ENCODE data around the gene NAA20. TPM values are rescaled to one million over a fixed set of nuclear protein-coding genes. Genes with fewer than 3 reads are reported as not detected.
A peak's percentile ranks its signal among the peaks of the same experiment; 100 is the strongest.

NAA20 gene, protein sequence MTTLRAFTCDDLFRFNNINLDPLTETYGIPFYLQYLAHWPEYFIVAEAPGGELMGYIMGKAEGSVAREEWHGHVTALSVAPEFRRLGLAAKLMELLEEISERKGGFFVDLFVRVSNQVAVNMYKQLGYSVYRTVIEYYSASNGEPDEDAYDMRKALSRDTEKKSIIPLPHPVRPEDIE
- total RNA-seq: 63.4 TPM
- long read RNA-seq, transcript NAA20-202 (6 exons, 1,260 nt): major isoform, 116 of 133 reads
- long read RNA-seq, partial matches to known transcripts: 5 of 133 reads
- long read RNA-seq, other reads (novel, unspliced or antisense): 11 of 133 reads

DNA sequence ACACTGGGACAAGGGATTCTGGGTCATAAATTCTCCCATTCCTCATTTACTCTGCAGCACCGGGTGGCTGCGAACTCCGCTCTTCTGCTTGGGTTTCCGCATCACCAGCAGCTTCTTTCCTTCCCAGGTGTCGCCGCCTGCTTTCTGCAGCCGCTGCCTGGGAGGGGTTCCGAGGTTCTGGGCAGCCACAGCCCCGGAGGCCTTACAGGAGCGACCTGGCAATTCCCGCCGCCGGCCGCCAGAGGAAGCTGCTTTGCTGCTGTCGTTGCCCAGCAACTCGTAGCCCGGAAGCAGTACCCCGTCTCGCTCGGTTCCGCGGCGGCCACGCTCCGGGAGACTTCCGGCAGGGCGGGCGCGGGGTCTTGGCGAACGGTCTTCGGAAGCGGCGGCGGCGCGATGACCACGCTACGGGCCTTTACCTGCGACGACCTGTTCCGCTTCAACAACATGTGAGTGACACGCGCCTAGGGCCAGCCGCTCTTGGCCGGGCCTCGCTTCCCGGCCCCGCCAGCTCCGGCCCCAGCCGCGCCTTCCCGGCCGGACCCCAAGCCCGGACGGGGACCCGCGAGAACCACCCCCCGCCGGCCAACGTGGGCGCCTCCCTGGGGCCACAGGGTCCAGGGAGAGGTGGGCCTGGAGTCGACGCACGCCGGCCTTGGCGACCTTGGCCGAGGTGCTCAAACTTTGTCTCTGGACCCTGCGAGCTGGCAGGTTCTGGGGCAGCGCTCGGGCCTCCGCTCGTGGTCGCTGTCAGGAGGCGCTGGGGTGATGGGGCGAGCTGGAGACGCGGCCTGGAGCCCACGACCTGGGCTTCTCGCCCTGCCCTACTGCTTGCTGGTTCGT, at the start of gene NAA20:
Gene NAA20, plus strand, starts transcription at position 362 of the 843 bp plus-strand sequence. Its CDS starts 35 bp downstream, at position 397.
- intact Hi-C loops (cut with DNase I): loop anchor here (5.0 kb wide), 1 partner anchor 75 kb away; no protein-coding TSS in a partner anchor
- peak; percentile 97 for DNase-seq (ENCODE audit: low spot score)

DNA sequence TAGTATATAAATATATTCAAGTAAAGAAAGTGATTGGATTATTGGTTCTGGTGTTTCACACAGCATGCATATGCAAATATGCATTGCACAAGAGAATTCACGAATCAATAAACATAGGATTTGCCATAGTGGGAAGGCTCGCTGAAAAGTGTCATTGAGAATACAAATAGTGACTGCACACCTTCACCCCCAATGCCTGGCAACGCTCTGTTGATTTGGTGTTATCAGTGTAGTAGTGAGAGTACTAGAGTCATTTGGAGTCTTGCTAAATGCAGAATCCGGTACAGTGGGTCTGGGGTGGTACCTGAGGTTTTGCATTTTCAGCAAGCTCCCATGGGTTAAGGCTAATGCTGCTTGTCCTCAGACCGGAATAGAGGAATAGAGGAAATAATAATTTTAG, 49.7 kb upstream of the NAA20 start:
- no peak for DNase-seq (ENCODE audit: low spot score)
- intact Hi-C loops (cut with DNase I): no loop called here

GRCh38 chr20:19968028-19968427, 49.1 kb upstream of the NAA20 start:
- DNase-seq (ENCODE audit: low spot score): no peak

GRCh38 chr20:19968466-19969073, 48.6 kb upstream of the NAA20 start:
- intact Hi-C loops (cut with DNase I): no loop called here
- no peak for DNase-seq (ENCODE audit: low spot score)

More at GRCh38 chr20:19968028-19968427, 49.1 kb upstream of the NAA20 start:
- intact Hi-C loops (cut with DNase I): no loop called here

GRCh38 chr20:19969106-19969505, 48.1 kb upstream of the NAA20 start:
- intact Hi-C loops (cut with DNase I): no loop called here
- DNase-seq (ENCODE audit: low spot score): no peak

GRCh38 chr20:19969507-19970255, 47.5 kb upstream of the NAA20 start:
- no peak for DNase-seq (ENCODE audit: low spot score)
- intact Hi-C loops (cut with DNase I): loop anchor here (5.0 kb wide), 1 partner anchor 32 kb away; no protein-coding TSS in a partner anchor

DNA sequence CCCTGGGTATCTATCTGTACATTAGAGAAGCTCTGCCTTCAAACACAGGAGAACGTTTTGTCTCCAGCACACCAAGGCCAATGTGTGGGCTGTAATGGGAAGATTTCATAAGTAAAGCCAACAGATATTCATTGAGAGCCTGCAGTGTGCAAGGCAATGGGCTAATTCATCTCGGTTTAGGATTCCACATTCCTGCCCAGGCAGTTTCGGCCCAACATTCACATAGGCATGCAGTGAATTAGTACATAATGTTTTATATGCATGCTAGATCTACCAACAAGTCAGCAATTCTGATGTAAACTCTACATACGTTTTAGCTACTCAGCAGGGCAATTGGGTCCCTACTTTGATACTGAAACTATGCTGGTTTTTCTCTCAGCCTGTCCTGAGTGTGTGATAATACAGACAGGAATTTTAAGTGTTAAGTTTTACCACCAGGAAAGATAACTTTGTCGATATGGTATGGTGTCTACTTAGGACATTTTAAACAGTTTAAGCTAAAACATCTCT, 46.9 kb upstream of the NAA20 start:
- no peak for DNase-seq (ENCODE audit: low spot score)
- intact Hi-C loops (cut with DNase I): loop anchor here (5.0 kb wide), 1 partner anchor 33 kb away; no protein-coding TSS in a partner anchor

GRCh38 chr20:19971116-19971515, 46.0 kb upstream of the NAA20 start:
- no peak for DNase-seq (ENCODE audit: low spot score)
- intact Hi-C loops (cut with DNase I): loop anchor here (5.0 kb wide), 1 partner anchor 34 kb away; no protein-coding TSS in a partner anchor

DNA sequence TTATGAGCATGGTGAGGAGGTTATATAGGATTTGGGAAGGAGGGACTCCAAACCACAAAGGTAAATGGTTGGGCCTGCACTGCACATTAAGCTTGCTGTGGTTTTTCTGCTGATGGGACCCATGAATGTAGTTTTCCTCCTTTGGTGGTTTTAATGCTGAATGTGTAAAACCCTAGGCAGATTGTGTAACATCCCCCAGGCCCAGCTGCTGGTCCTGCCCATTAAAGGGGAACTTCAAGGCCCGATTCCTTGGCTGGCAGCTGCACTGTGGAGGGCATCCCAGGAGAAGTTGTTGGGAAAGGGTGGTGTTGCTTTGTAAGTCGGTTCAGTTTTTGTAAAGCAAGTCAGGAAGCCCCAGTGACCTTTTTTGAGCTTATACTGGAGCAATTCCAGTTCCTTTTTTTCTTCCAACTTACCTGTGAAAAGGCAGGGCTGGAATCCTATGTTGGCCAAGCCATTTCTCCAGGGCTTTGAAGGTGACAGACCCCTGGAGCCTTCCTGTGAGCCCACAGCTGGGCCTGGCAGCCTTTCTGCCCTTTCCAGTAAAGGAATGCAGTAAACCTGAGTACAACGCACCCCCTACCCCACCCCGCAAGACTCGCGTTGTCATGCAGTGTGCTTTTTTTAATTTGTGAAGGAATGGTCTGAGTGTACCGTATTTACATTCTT, 43.1 kb upstream of the NAA20 start:
- intact Hi-C loops (cut with DNase I): loop anchor here (2.0 to 5.0 kb wide), 3 partner anchors 21 to 215 kb away; partner anchors contain the start of gene RIN2

DNA sequence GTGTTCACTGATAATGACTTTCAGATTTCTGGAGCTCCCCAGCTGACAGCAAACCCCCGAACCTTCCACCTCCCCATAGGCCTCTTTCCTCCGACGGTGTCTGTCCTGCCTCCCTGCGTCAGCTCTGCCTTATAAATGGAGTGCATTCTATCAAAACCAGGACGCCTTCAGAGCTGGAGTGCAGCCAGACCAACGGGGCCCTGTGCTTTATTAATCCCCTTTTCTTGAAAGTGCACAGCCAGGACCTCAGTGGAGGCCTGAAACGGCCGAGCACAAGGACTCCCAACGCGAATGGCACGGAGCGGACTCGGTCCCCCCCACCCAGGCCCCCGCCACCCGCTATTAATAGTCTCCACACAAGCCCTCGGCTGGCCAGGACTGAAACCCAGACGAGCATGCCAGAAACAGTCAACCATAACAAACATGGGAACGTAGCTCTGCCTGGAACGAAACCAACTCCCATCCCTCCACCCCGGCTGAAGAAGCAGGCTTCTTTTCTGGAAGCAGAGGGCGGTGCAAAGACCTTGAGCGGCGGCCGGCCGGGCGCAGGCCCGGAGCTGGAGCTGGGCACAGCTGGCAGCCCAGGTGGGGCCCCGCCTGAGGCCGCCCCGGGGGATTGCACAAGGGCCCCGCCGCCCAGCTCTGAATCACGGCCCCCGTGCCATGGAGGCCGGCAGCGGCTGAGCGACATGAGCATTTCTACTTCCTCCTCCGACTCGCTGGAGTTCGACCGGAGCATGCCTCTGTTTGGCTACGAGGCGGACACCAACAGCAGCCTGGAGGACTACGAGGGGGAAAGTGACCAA, 42.3 kb upstream of the NAA20 start:
- intact Hi-C loops (cut with DNase I): loop anchor here (2.0 to 5.0 kb wide), 4 partner anchors 20 to 216 kb away; partner anchors contain the start of gene RIN2
- peak; percentile 92 for DNase-seq (ENCODE audit: low spot score)

More for the DNA sequence above, 43.1 kb upstream of the NAA20 start:
- peak; percentile 81 for DNase-seq (ENCODE audit: low spot score)

DNA sequence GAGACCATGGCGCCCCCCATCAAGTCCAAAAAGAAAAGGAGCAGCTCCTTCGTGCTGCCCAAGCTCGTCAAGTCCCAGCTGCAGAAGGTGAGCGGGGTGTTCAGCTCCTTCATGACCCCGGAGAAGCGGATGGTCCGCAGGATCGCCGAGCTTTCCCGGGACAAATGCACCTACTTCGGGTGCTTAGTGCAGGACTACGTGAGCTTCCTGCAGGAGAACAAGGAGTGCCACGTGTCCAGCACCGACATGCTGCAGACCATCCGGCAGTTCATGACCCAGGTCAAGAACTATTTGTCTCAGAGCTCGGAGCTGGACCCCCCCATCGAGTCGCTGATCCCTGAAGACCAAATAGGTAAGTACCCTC, 41.7 kb upstream of the NAA20 start:
- intact Hi-C loops (cut with DNase I): loop anchor here (2.0 to 5.0 kb wide), 3 partner anchors 19 to 217 kb away; partner anchors contain the start of gene RIN2
- DNase-seq (ENCODE audit: low spot score): no peak

- intact Hi-C loops (cut with DNase I): loop anchor here (2.0 to 5.0 kb wide), 4 partner anchors 19 to 217 kb away; partner anchors contain the start of gene RIN2
- no peak for DNase-seq (ENCODE audit: low spot score)
Measured at GRCh38 chr20:19975901-19976300, 41.3 kb upstream of the NAA20 start.

- intact Hi-C loops (cut with DNase I): loop anchor here (2.0 to 5.0 kb wide), 2 partner anchors 89 to 192 kb away; no protein-coding TSS in a partner anchor
- no peak for DNase-seq (ENCODE audit: low spot score)
Measured at GRCh38 chr20:19976595-19977372, 40.4 kb upstream of the NAA20 start.

DNA sequence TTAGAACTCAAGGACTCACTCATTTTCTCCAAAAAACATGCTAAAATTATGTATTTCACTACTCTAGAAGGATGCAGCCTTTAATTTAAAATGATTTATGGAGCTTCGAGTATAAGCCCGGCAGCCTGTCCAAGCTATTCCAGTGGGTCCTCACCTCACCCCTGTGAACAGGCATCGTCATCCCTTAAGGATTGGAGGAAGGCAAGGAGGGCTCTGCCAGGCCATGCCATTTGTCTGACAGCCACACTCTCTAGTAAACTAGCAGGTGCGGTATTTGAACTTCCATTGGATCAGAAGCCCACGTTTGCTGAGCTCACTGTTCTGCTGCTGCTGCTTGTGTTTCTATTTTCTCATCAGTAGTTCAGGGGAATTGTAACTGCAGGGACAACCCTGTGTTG, 39.8 kb upstream of the NAA20 start:
- intact Hi-C loops (cut with DNase I): loop anchor here (2.0 to 5.0 kb wide), 2 partner anchors 90 to 193 kb away; no protein-coding TSS in a partner anchor
- no peak for DNase-seq (ENCODE audit: low spot score)

GRCh38 chr20:19978511-19979210, 38.5 kb upstream of the NAA20 start:
- intact Hi-C loops (cut with DNase I): loop anchor here (5.0 kb wide), 1 partner anchor 91 kb away; no protein-coding TSS in a partner anchor
- no peak for DNase-seq (ENCODE audit: low spot score)

DNA sequence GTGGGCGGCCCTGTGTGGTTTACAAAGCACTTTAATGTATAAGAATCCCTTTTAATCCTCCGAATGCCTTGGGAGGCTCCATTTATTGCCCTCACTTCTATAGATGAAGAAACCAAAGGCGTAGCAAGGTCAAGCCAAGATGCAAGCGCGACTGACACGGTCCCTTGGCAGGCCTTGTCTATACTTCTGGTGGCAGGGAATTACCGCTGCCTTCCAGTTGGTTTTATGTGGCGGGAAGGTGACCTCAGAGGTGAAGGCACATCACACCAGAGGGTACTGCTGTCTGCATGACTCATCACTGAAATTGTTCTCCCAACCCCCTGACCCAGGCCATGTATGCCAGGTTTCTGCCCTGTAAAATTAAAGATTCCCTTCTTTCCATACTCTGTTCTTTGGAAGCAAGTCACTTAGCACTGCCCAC, 36.1 kb upstream of the NAA20 start:
- intact Hi-C loops (cut with DNase I): no loop called here
- DNase-seq (ENCODE audit: low spot score): no peak

All from cardiac septum (tissue), 1 donor.